Stimulated activated CD4-positive, alpha-beta T cell treated with anti-CD3 and anti-CD28 coated beads, Interleukin-15, amount 100 ng/mL, for 1 hour (primary cell): Measurements from ENCODE around the gene FOXK1.
"Not testable (repeated sequence)": the region's sequence is repeated elsewhere in the genome, so short reads cannot be mapped to it uniquely, and the experiment has no call there.

ENCODE experiments used
- DNase-seq, 2 donors: peaks; one replicate each; pipeline ENCODE4 v3.0.0-alpha.2; 2020; ENCODE audit warnings: low read depth in 1 of 2, low spot score in 1 of 2

Gene FOXK1

DNA sequence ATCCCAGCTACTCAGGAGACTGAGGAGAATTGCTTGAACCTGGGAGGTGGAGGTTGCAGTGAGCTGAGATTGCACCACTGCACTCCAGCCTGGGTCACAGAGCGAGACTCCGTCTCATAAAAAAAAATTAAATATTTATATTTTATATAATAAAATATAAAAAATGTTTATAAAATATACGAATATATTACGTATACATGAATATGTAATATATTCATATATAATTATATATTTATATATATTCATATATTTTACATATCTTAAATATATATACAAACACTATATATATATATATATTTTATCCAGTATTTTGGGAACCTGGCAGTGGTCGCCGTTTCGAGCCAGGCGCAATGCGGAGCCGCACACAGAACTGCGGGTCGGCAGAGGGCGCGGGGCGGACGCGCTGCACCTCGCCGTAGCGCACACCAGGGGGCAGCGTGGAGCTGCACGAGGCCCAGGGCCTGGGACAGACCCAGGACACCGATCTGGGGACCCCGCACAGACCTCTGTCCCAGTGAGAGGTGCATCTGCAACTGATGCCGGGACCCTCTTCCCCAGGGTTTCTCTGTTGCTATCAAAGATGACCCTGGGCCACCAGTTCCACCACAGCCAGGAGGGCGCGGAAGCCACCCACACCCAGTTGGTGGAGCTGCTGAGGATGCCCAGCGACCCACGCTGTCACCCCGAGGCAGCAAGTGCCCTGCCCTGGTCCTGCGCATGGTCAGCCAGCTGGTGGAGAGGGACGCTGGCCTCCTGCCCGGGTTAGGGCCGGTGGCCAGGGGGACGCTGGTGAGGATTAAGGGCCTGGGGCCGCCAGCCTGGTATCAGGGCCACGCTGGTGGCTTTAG, 116.0 kb downstream of the FOXK1 start:
- DNase-seq: peak; percentile 27 to 59

DNA sequence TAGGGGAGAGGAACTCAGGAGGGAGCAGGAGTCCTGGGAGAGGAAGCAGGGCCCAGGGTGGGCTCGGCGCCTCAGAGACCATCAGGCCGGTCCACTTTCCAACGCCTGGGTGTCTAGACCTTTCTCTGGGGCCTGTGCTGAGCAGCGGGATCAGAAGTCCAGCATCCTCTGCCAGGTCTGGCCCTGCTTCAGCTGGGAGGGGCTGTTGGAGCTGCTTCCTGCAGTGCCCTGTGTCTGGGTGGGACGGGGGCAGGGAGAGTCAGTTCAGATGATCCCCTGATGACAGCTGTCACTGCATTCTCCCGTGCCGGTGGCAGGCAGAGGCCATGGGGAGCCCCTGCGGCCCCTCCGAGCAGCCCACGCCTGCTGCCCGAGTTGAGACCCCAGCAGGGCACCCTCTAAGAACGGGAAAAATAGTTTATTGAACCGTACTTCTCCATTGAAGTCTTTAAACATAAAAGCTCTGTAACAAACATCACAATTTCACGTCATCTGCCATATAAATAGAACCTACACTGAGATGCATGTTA, 116.7 kb downstream of the FOXK1 start:
- DNase-seq: no peak

DNA sequence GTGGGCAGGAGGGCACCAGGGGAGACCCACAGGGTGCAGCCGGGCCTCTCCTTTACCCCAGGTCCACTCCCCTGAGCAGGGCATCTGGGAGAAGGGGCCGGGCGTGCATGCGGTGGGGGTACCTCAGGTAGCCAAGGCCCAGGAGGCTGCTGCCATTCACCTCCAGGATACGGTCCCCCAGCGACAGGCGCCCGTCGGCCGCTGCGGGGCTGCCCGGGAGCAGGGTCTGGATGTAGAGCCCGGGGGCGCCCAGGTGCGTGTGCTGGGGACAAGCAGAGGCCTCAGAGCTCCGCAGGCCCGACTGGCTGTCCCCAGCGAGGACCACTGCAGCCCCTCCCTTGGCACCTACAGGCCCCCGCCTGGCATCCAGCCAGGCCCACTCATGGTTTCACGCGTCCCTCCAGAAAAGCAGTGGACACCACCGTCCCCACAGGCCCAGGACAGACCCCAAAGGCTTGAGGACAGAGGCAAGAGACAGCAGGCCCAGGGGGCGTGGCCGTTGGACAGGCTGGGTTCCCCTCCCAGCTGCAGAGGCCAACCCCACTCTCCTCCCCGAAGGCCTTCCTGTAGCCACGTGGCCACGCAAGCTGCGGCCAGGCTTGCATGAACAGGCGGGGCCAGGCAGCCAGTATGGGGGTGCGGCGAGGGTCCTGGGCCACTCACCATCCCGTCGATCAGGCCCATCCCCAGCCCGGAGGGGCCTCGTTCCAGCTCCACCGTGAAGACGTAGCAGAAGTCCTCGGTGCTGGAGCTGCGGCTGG, 117.6 kb downstream of the FOXK1 start:
- no peak for DNase-seq

DNA sequence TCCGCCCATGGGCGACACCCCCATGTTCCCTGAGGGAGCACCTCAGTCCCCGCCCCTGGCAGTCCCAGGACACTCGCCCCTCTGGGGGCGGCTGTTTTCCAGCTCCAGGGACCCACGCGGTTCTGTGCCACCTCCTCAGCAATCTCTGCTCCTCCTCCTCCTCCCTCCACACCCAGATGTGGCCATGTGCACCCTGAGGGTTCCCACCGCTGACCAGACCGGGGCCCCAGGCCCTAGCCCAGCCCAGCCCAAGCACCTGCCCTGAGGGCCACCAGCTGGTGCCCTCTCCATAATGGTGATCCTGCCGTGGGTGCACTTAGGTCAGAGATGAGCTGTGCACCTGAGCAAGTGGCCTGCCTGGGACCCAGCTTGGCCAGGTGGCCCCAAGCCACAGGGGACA, 118.4 kb downstream of the FOXK1 start:
- no peak for DNase-seq

DNA sequence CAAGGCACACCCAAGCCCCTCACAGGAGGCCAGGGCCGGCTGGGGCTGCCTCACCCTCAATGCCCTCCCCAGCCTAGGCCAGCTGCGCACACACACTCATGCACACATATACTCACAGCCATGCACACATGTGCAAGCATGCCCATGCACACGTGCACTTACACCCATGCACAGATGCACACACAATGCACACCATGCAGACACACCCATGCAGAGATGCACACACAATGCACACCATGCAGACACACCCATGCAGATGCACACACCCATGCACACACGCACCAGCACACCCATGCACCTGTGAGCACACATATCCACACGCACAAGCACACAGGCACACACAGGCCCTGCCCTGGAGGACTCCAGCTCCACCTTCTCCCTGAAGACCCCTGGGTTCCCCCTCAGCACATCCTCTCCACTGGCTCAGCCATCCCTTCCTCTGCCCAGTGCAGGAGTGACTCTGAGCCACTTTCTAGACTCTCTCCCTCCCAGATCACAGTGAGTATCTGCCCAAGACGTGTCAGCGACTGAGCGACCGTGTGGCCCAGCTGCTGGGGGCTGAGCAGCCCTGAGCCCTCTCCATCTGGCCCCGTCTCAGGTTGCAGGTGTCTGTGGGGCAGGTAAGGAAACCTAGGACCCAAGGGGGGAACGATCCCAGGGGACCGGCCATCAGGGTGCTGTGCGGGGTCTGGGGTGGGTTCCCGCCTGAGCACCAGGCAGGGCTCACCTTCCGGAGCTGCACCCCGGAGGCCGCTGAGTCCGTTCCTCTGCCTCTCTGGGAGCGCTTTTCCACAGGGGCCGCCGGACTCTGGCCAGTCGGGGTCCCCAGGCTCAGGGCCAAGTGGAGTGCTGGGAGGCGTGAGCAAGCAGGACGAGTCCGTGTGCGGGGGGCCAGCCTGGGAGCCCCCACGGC, 119.1 kb downstream of the FOXK1 start:
- no peak for DNase-seq

DNA sequence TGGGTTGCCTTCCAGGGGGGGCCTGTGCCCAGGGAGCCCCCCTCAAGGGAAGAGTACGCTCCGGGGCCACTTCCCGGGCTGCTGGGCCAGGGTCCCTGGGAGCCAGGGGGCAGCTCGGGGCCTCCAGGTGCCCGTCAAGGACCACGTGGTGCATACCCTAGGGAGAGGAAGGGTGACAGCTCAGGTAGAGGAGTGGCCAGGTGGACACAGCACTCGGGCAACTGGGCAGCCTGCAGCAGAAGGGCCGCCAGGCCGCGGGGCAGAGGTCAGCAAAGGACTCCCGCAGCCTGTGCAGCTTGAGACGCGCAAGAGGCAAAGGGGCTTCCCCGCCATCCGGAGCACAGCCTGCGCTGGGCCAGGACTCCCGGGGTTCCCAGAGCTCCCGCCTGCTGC, 119.7 kb downstream of the FOXK1 start:
- no peak for DNase-seq

DNA sequence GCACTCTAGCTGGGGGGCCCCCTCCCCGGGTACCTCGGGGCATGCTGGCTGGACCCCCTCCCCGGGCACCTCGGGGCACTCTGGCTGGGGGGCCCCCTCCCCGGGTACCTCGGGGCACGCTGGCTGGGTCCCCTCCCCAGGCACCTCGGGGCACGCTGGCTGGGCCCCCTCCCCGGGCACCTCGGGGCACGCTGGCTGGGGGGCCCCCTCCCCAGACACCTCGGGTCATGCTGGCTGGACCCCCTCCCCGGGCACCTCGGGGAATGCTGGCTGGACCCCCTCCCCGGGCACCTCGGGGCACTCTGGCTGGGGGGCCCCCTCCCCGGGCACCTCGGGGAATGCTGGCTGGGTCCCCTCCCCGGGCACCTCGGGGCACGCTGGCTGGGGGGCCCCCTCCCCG, 120.5 kb downstream of the FOXK1 start:
- DNase-seq: not testable (repeated sequence)

DNA sequence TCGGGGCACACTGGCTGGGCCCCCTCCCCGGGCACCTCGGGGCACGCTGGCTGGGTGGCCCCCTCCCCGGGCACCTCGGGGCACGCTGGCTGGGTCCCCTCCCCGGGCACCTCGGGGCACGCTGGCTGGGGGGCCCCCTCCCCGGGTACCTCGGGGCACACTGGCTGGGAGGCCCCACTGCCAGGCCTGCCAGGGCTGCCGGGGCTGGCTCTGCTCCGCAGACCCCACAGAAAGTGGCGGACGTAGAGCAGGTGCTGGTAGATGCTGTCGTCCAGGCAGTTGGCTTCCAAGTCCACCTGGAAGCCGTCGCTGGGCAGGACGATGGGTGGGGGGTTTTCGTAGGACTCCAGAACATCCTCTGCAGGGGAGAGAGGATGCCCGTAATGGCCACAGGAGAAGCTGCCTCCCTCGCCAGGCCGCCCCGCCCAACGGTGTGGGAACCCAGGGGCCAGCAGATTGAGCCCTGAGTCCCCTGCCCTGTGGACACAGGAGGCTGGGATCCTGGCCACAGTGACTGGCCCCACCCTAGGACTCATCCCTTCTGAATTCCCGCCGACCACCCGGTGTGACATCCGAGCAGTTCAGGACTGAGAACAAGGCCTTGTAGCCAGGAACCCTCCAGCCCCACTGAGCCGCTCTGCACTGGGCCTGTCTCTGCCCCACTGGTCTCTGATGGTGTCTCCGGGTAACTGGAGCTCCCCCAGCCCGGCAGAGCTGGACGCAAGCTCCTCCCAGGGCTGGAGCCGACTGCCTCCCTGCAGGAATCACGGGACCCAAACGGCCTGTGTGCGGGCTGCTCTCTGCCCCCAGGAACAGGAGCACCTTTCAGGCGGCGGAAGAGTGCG, 121.5 kb downstream of the FOXK1 start:
- no peak for DNase-seq

DNA sequence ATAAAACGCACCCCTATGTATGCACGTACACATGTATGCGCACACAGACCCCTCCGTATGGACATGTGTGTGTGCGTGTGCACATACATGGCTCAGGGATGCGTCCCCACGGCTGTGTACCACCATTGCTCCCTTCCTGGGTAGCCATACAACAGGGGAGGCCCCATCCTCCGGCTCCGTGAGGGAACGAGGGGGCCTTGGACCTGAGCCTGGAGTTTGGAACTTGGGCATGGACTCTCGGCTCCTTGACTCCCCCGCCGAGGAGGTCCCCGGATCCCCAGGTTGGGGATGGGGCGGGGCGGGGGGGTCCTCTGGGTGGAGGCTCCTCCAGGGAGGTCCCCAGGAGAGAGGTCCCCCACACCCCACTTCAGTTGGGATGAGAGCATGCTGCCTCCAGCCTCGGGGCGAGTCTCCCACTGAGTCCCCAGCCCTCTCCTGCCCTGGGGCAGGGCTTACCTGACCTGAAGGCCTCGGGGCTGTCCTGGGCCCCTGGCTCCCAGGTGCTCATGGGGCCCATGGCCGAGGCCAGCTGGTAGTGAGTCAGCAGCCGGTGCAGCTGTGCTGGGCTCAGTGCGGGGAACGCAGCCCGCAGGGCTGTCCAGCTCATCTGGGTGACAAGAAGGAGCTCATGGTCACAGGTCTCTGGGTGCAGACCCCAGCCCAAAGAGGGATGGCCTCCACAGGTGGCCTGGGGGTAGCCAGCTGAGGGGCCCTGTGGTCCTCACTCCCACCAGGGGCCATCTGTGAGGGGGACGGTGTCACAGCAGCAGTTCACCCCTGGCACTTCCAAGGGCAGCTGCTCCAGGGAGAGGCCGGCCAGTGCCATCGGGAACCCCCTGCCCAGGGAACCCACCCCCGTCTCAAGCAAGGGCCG, 123.3 kb downstream of the FOXK1 start:
- DNase-seq: no peak

DNA sequence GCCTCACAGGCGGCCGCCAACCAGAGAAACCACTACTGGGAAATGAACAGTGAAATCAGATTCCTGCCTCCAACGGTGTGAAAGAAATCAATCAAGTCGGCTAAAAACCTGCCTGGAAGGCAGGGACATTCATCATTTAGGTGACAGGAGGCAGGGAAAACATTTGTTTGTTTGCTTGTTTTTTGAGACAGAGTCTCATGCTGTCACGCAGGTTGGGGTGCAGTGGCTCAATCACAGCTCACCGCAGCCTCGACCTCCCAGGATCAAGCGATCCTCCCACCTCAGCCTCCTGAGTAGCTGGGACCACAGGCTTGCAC, 123.8 kb downstream of the FOXK1 start:
- DNase-seq: no peak

DNA sequence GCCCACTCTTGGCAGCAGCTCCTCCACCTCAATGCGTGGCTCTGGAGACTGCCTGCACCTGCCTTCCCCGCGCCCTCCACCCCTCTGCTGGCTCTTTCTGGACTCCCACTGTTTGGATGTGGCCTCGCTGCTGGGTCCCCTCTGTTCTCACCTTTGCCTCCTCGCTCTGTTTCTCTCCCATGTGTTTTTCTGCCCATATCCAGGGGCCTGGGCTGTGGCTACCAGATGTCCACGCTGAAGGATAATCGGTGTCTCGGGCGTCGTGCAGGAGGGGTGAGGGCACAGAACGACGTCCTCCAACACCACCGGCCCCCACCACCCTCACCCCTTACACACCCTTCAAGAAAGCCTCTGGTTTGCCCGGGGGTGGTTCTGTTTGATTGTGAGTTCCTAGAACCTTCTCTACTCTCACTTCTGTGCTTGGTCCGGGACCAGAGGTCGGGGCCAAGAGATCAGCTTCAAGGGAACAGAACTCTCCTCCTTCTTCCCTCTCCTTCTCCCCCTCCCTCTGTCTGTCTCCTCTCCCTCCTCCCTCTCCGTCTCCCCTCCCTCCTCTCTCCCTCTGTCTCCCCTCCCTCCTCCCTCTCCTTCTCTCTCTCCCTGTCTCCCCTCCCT, 125.0 kb downstream of the FOXK1 start:
- no peak for DNase-seq

DNA sequence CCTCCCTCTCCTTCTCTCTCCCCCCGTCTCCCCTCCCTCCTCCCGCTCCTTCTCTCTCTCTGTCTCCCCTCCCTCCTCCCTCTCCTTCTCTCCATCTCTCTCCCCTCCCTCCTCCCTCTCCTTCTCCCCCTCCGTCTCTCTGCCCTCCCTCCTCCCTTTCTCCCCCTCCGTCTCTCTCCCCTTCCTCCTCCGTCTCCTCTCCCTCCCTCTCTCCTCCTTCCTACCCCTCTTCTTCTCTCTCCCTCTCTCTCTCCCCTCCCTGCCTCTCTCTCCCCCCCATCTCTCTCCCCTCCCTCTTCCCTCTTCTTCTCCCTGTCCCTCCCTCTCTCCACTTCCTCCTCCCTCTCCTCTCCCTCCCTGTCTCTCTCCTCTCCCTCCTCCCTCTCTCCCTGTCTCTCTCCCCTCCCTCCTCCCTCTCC, 125.5 kb downstream of the FOXK1 start:
- no peak for DNase-seq

DNA sequence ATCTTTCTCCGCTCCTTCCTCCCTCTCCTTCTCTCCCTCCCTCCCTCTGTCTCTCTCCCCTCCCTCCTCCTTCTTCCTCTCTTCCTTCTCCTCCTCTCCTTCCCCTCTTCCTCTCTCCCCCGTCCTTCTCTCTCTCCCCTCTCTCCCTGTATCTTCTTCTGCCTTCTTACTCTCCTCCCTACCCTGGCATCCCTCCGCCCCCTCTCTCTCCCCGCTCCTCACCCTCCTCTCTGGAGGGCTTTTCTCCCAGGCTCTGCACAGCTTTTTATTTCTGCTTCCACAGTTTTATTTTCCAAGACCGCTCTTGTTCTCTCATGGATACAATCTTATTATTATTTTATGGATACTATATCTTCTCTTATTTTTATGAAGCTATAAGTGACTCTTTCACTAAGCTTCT, 125.9 kb downstream of the FOXK1 start:
- no peak for DNase-seq

DNA sequence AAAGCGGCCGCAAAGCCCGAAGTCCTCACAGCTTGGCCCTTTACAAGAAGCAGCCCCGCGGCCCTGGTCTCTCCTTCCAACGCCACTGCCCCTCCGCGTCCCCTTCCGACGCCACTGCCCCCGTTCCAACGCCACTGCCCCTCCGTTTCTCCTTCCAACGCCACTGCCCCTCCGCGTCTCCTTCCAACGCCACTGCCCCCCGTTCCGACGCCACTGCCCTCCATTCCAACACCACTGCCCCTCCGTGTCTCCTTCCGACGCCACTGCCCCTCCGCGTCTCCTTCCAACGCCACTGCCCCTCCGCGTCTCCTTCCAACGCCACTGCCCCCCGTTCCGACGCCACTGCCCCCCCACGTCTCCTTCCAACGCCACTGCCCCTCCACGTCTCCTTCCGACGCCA, 126.5 kb downstream of the FOXK1 start:
- no peak for DNase-seq

DNA sequence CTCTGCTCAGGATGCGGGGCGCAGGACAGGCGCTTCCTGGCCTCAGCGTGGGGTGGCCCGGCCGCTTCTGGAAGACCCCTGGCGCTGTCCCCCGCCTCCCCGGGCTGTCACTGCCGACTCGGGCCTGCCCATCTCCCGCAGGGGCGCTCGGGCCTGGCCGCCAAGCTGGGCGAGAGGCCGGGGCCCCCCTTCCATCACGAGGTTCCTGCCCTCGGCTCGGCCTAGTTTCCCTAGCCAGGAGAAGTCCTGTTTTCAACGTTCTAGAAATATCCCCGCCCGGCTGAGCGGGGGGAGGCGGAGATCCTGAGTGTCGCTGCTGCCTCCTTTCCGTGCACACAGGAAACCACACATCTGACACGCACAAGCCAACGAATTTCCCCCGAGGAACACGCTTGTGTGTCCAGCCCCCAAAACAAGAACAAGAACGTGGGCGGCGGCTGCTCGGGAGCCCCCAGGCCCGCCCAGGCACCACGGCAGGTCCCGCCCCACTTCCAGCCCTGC, 127.0 kb downstream of the FOXK1 start:
- DNase-seq: peak in 1 of 2 donors; percentile 12

DNA sequence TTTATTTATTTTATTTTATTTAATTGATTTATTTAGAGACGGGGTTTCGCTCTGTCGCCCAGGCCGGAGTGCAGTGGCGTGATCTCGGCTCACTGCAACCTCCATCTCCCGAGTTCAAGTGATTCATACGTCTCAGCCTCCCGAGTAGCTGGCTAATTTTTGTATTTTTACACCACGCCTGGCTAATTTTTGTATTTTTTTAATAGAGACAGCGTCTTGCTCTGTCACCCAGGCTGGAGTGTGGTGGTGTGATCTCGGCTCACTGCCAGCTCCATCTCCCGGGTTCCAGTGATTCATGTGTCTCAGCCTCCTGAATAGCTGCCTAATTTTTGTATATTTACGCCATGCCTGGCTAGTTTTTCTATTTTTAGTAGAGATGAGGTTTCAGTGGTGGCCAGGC, 127.6 kb downstream of the FOXK1 start:
- no peak for DNase-seq

DNA sequence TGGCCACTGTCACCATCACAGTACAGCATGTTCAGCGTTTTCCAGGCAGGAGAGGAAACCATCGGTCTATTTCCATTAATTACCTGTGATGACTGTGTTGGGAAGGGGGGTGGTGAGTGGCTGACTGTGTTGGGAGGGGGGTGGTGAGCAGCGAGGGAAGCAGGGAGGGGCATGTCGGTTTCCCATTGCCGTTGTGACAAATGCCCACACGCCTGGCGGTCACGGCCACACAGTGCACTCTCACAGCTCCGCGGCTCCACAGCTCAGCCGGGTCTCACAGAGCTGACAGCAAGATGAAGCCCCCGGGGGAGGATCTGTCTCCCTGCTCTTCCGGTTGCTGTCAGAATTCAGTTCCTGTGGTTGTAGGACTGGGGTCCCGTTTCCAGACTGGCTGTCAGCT, 132.3 kb downstream of the FOXK1 start:
- no peak for DNase-seq

DNA sequence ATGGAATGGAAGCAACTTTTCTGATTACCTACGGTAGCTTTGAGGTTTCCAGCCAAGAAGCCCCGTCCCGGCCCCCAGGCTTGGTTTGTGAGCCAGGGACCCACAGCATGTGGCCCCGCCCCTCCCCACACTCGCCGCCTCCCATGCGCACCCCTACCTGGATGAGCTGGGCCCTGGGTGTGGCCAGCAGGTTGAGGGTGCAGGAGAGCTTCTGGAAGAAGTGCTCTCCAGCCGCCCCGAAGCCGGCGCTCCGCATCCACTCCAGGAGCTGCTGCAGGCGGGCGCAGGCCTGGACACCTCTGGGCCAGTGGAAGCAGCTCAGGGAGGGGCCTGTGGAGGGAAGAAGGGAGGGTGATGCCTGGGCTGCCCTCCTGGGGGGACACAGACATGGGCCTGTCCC, 133.0 kb downstream of the FOXK1 start:
- DNase-seq: no peak
